LoVo (cell line): ENCODE data around the gene GFI1.
"Not testable (repeated sequence)": the region's sequence is repeated elsewhere in the genome, so short reads cannot be mapped to it uniquely, and the experiment has no call there.

ENCODE experiments used
- DNase-seq: peaks from one replicate; pipeline ENCODE4 v3.0.0-alpha.2; 2016; ENCODE audit warnings: low spot score

GFI1 gene

GRCh38 chr1:92486251-92487077 is at the start of gene GFI1:
Gene GFI1, minus strand, starts transcription at chr1:92486925. Its CDS starts 3,438 bp downstream, at chr1:92483487.
- peak; percentile 82 for DNase-seq

GRCh38 chr1:92532371-92532770 is 45.6 kb upstream of the GFI1 start:
- not testable (repeated sequence) for DNase-seq

GRCh38 chr1:92531939-92532338 is 45.2 kb upstream of the GFI1 start:
- DNase-seq: not testable (repeated sequence)

- DNase-seq: no peak
Observed at GRCh38 chr1:92527670-92528069, 40.9 kb upstream of the GFI1 start.

GRCh38 chr1:92524944-92525590 is 38.3 kb upstream of the GFI1 start:
- DNase-seq: not testable (repeated sequence)

- DNase-seq: no peak
Observed at GRCh38 chr1:92519043-92519442, 32.3 kb upstream of the GFI1 start.

GRCh38 chr1:92516574-92516973 is 29.8 kb upstream of the GFI1 start:
- DNase-seq: no peak

GRCh38 chr1:92515796-92516201 is 29.1 kb upstream of the GFI1 start:
- no peak for DNase-seq

- no peak for DNase-seq
Observed at GRCh38 chr1:92511541-92511940, 24.8 kb upstream of the GFI1 start.

- DNase-seq: no peak
Observed at GRCh38 chr1:92509619-92510018, 22.9 kb upstream of the GFI1 start.

GRCh38 chr1:92505015-92505692 is 18.4 kb upstream of the GFI1 start:
- no peak for DNase-seq

- DNase-seq: no peak
Observed at GRCh38 chr1:92504291-92505014, 17.7 kb upstream of the GFI1 start.

GRCh38 chr1:92503926-92504285 is 17.2 kb upstream of the GFI1 start:
- no peak for DNase-seq

GRCh38 chr1:92503043-92503925 is 16.6 kb upstream of the GFI1 start:
- no peak for DNase-seq

- no peak for DNase-seq
Observed at GRCh38 chr1:92502247-92502646, 15.5 kb upstream of the GFI1 start.

- no peak for DNase-seq
Observed at GRCh38 chr1:92500552-92500951, 13.8 kb upstream of the GFI1 start.

- no peak for DNase-seq
Observed at GRCh38 chr1:92495392-92496063, 8.8 kb upstream of the GFI1 start.

- no peak for DNase-seq
Observed at GRCh38 chr1:92494485-92495141, 7.9 kb upstream of the GFI1 start.

GRCh38 chr1:92493139-92493538 is 6.4 kb upstream of the GFI1 start:
- no peak for DNase-seq

- DNase-seq: no peak
Observed at GRCh38 chr1:92488832-92489231, 2.1 kb upstream of the GFI1 start.
